NAMALWA (cell line): ENCODE data around the gene KRTAP24-1.

Source experiments
- DNase-seq: peaks from one replicate; pipeline ENCODE4 v3.0.0-alpha.2; 2015; ENCODE audit warnings: low spot score

Gene KRTAP24-1

DNA sequence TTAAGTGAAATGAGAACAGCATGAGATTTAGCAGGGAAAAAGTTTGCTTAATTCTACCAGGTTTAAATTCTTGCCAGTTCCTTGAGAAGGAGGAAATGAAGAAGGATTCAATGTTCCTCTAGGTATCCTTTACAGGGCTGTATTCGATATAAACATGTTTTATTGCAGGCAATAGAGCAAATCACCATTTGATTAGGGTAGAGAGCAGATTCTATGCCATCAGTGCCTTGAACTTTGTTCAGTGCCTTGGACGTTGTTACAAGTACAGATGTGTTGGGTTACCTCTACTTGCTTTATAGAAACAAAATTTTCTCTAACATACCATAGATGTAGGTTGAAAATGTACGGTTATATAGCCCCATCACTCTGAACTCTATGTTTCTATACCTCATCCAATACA, 48.7 kb downstream of the KRTAP24-1 start:
- no peak for DNase-seq

DNA sequence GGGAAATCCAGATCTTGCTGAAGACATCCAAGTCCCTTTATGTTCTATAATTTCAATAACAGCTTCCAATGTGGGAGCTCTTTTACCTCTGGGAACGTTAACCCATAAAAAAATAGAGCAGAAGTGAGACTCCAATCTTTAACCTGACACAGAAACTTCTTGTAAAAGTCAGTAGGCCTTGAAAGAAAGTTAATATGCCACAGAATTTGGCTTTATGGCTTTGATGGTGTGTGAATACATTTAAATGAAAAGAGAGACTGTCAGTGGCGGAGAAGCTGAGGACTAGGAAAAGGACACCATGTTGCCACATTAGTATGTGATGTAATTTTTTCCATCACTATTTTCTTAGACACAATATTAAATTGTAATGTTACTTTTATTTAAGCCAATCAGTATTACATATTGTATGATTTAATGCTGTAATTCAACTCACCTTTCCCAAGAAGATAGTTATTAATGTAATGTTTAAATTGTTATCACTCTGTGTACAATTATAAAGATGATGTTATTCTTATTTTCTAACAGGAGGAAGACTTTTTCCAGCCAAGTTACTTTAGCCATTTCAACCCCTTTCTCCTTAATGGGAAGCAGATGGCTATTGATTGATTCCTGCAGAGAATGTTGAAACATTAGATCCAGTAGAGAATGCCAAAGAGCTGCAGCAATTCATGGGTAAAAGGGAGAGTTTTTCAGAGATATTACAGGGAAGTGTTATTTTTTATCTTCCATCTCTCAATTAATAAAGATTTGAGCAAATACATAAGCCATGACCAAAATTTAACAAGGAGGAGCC, 49.3 kb downstream of the KRTAP24-1 start:
- no peak for DNase-seq

GRCh38 chr21:30232011-30232410, 50.7 kb downstream of the KRTAP24-1 start:
- no peak for DNase-seq
